ENCODE measurements around the gene SAC3D1. TPM values are rescaled to one million over a fixed set of nuclear protein-coding genes. Genes with fewer than 3 reads are reported as not detected.

SAC3D1 gene
- polyA plus RNA-seq, 3 donors, result 4.4 to 14.1 (median 6.7) TPM

DNA sequence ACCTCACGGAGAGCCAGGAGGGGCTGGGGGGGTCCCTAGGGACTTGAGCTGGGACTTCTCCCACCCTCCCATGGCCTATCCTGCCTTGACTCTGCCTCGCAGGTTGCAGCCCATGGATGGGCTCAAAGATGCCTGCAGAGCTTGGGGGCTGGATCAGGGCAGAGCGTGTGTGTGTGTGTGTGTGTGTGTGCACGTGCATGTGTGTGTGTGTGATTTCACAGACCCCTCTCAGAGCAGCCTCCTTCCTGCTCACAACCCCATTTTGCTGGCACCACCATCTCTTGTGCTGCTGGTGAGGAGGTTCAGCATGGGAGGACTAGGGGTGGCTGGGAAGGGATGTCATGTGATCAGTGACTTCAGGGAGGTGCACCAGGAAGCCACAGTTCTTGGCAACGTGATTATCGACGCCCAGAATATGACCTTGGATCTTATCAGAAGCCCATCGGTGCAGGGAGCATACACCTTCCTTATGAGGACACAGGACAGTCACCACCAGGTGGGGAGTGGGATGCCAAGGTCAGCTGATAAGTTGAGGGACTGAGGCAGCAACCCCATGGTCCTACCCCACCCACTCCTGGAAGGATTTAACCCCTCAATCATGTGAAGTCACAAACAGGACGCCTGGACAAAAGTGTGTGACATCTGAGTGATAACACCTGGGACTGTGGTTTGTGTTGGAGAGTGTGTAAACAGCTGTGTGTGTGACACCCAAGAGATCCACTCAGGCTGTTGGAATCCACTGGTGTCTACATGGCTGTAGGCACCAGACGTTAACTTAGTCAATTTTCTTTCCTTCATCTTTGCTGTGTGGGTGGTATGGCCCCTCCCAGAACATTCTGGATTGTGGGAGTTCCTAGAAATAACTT is 19.2 kb downstream of the SAC3D1 start:
- Histone ChIP-seq H3K9me3 (replicated peaks in 1 of 2; ENCODE audit: control insufficient read depth in 1 of 2, insufficient read depth in 1 of 2, low read length in 2 of 2) (no peaks in the 10 kb centered on the region), H3K9ac (ENCODE audit: insufficient read depth, low read length, poor library complexity, severe bottlenecking) (no peak overlapping the region), H3K36me3 (replicated peaks in 1 of 2; ENCODE audit: control insufficient read depth in 1 of 2, insufficient read depth in 2 of 2, low read length in 2 of 2) (no peaks in the 10 kb centered on the region), H2AFZ (ENCODE audit: insufficient read depth, low read depth, low read length, poor library complexity, severe bottlenecking) (no peak overlapping the region), H3K27me3 (ENCODE audit: control insufficient read depth in 2 of 2, insufficient read depth in 2 of 2, low read length in 2 of 2) (no peaks in the 10 kb centered on the region), H3K4me3 (replicated peaks in 1 of 3; ENCODE audit: low read depth in 2 of 3, low read length in 3 of 3) (no peak overlapping the region), H3K27ac (ENCODE audit: low read depth in 1 of 2, low read length in 2 of 2) (no peak overlapping the region), H3K4me2 (replicated peaks; ENCODE audit: extremely low read depth, low read length, poor library complexity, severe bottlenecking) (no peak overlapping the region), H4K20me1 (ENCODE audit: insufficient read depth, low read length) (no peaks in the 10 kb centered on the region), H3K4me1 (ENCODE audit: control insufficient read depth in 1 of 2, insufficient read depth in 2 of 2, low read length in 2 of 2) (peaks cover 5 to 8% of the 10 kb centered on the region in 2 donors), H3K79me2 (ENCODE audit: insufficient read depth, low read length) (no peaks in the 10 kb centered on the region)
- Mint-ChIP-seq H3K4me1 (peaks cover 36% of the 10 kb centered on the region), H3K36me3 (no peaks in the 10 kb centered on the region), H3K9me3 (peaks cover 0 to 4% (median 1%) of the 10 kb centered on the region in 7 donors), H3K27ac (no peak overlapping the region), H3K27me3 (ENCODE audit: low read depth in 3 of 3) (peaks cover 5 to 17% (median 12%) of the 10 kb centered on the region in 3 donors), H3K4me3 (no peak overlapping the region)
- 32% methylated on average over 4 of the region's 10 CpGs for WGBS (ENCODE audit: insufficient coverage)
- DNase-seq, result no peak
- intact Hi-C loops (cut with micrococcal nuclease), result no loop called here
- TF ChIP-seq, protein P1, sequence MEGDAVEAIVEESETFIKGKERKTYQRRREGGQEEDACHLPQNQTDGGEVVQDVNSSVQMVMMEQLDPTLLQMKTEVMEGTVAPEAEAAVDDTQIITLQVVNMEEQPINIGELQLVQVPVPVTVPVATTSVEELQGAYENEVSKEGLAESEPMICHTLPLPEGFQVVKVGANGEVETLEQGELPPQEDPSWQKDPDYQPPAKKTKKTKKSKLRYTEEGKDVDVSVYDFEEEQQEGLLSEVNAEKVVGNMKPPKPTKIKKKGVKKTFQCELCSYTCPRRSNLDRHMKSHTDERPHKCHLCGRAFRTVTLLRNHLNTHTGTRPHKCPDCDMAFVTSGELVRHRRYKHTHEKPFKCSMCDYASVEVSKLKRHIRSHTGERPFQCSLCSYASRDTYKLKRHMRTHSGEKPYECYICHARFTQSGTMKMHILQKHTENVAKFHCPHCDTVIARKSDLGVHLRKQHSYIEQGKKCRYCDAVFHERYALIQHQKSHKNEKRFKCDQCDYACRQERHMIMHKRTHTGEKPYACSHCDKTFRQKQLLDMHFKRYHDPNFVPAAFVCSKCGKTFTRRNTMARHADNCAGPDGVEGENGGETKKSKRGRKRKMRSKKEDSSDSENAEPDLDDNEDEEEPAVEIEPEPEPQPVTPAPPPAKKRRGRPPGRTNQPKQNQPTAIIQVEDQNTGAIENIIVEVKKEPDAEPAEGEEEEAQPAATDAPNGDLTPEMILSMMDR (IDR thresholded peaks at IDR 0.05), result no peak

DNA sequence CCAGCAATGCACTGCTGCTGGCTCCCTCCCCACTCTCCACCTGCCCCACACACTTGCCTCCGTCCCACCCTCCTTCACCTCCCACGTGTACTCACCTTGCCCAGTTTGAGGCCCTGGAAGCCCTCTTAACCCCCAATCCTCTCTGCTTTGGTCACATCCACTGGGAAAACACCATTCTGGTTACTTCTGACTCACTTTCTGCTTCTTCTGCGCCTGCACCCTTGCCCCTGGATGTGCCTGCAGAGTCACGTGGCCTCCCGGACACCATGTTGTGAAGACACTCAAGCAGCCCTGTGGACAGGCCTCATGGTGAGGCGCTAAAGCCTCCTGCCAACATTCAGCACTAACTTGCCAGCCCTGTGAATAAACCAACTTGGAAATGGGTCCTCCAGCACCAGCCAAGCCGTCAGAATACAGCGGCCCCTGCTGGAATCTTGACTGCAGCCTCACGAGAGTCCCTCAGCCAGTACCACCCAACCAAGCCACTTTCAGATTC is 20.0 kb downstream of the SAC3D1 start:
- H3K9me3 ChIP-seq (replicated peaks in 1 of 2; ENCODE audit: control insufficient read depth in 1 of 2, insufficient read depth in 1 of 2, low read length in 2 of 2), result no peaks in the 10 kb centered on the region
- Mint-ChIP-seq H3K27me3 (ENCODE audit: low read depth in 3 of 3) (peaks cover 5 to 17% (median 12%) of the 10 kb centered on the region in 3 donors), H3K4me3 (no peak overlapping the region), H3K27ac (no peak overlapping the region), H3K4me1 (peaks cover 31% of the 10 kb centered on the region), H3K9me3 (peaks cover 0 to 4% (median 0%) of the 10 kb centered on the region in 7 donors), H3K36me3 (no peaks in the 10 kb centered on the region)
- 91% methylated on average over 9 of the region's 9 CpGs for WGBS (ENCODE audit: insufficient coverage)
- no peaks in the 10 kb centered on the region for H3K79me2 ChIP-seq (ENCODE audit: insufficient read depth, low read length)
- no peak overlapping the region for H3K4me2 ChIP-seq (replicated peaks; ENCODE audit: extremely low read depth, low read length, poor library complexity, severe bottlenecking)
- H3K4me3 ChIP-seq (replicated peaks in 1 of 3; ENCODE audit: low read depth in 2 of 3, low read length in 3 of 3), result no peak overlapping the region
- H4K20me1 ChIP-seq (ENCODE audit: insufficient read depth, low read length), result no peaks in the 10 kb centered on the region
- no peak overlapping the region for H3K27ac ChIP-seq (ENCODE audit: low read depth in 1 of 2, low read length in 2 of 2)
- peaks cover 5 to 8% of the 10 kb centered on the region in 2 donors for H3K4me1 ChIP-seq (ENCODE audit: control insufficient read depth in 1 of 2, insufficient read depth in 2 of 2, low read length in 2 of 2)
- H2AFZ ChIP-seq (ENCODE audit: insufficient read depth, low read depth, low read length, poor library complexity, severe bottlenecking), result no peak overlapping the region
- no peaks in the 10 kb centered on the region for H3K27me3 ChIP-seq (ENCODE audit: control insufficient read depth in 2 of 2, insufficient read depth in 2 of 2, low read length in 2 of 2)
- DNase-seq, result no peak
- TF ChIP-seq, protein P1 (IDR thresholded peaks at IDR 0.05), result no peak
- no peak overlapping the region for H3K9ac ChIP-seq (ENCODE audit: insufficient read depth, low read length, poor library complexity, severe bottlenecking)
- intact Hi-C loops (cut with micrococcal nuclease), result no loop called here
- H3K36me3 ChIP-seq (replicated peaks in 1 of 2; ENCODE audit: control insufficient read depth in 1 of 2, insufficient read depth in 2 of 2, low read length in 2 of 2), result no peaks in the 10 kb centered on the region
